ENCODE data around the gene MNAT1.
"Not testable (repeated sequence)": the region's sequence is repeated elsewhere in the genome, so short reads cannot be mapped to it uniquely, and the experiment has no call there.

Gene MNAT1

DNA sequence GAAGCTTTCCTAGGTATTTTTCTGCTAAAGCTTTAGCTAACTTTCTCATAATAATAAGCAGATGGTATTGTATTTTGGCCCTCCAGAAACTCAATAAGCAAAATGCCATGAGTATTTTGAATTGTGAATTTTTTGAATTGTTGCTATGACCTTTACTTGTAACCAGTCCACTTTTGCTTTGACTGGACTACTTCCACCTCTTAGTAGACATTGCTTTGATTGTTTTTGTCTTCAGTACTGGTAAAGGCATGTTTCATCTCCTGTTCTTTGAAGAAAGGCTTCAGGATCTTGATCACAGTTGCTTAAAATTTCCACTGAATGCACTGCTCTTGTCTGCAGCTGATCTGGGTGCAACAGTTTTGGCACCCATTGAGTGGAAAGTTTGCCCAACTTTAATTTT is 144.0 kb downstream of the MNAT1 start:
- no peak for TF ChIP-seq CTCF (IDR thresholded peaks at IDR 0.05; ENCODE audit: borderline replicate concordance, insufficient read depth, low read depth, low read length)
- no peak overlapping the region for H3K4me3 ChIP-seq (ENCODE audit: low read depth, low read length)

- no peak for TF ChIP-seq CTCF (IDR thresholded peaks at IDR 0.05; ENCODE audit: borderline replicate concordance, insufficient read depth, low read depth, low read length)
These were observed 147.7 kb downstream of the MNAT1 start for GRCh38 chr14:60882219-60882618.

DNA sequence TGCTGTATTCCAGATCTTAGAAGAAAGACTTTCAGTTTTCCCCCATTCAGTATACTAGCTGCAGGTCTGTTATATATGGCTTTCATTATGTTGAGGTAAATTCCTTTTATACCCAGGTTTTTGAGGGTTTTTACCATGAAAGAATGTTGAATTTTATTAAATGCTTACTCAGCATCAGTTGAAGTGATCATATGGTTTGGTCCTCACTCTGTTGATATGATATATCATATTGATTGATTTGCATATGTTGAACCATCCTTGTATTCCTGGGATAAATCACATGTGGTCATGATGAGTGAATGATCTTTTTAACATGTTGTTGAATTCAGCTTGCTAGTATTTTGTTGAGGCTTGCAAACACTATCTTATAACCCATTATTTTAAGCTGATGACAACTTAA is 149.6 kb downstream of the MNAT1 start:
- no peak for TF ChIP-seq CTCF (IDR thresholded peaks at IDR 0.05; ENCODE audit: borderline replicate concordance, insufficient read depth, low read depth, low read length)
- no peak overlapping the region for H3K4me3 ChIP-seq (ENCODE audit: low read depth, low read length)

More at GRCh38 chr14:60882219-60882618, 147.7 kb downstream of the MNAT1 start:
- H3K4me3 ChIP-seq (ENCODE audit: low read depth, low read length), result no peak overlapping the region

GRCh38 chr14:60890636-60891035 is 156.1 kb downstream of the MNAT1 start:
- not testable (repeated sequence) for H3K4me3 ChIP-seq (ENCODE audit: low read depth, low read length)

DNA sequence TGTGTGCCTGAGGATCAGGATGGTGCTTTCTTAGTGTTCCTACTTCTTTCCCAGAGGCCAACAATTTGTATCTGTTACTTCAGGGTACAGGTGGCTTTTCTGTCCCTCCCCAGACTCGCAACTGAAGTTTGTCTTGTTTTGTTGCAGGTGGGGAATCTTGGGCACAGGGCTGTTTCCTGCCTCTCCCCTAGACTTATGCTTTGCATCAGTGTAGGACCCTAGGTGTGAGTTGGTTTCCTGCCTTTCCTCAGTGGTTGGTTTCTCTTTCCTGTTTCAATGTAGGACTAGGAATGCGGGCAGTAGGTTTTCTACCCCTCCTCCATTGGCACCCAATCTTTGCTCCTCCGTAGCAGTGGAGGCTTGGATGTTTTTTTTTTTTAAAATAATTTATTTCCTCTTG is 159.3 kb downstream of the MNAT1 start:
- no peak for TF ChIP-seq CTCF (IDR thresholded peaks at IDR 0.05; ENCODE audit: borderline replicate concordance, insufficient read depth, low read depth, low read length)
- H3K4me3 ChIP-seq (ENCODE audit: low read depth, low read length), result no peak overlapping the region

- TF ChIP-seq CTCF (IDR thresholded peaks at IDR 0.05; ENCODE audit: borderline replicate concordance, insufficient read depth, low read depth, low read length), result no peak
- H3K4me3 ChIP-seq (ENCODE audit: low read depth, low read length), result no peak overlapping the region
These were observed 169.8 kb downstream of the MNAT1 start for GRCh38 chr14:60904381-60904780.

DNA sequence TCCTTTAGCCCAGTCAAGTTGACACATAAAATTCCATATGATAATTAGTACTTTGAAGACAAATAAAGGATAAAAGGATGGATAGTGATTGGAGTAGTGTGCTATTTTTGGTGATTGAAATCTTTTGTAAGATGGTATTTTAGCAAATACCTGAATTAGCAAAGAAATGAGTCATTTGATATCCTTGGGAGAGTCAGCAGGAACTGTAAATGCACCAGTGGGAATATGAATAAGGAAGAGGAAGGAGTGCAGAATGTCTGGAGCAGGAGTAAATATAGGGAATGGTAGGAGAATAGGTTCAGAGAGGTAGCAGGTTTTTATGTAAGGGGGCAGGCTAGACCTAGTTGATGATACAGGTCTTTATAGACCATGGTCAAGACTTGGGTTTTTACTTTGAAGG is 171.4 kb downstream of the MNAT1 start:
- TF ChIP-seq CTCF (IDR thresholded peaks at IDR 0.05; ENCODE audit: borderline replicate concordance, insufficient read depth, low read depth, low read length), result no peak

GRCh38 chr14:60915781-60916180 is 181.2 kb downstream of the MNAT1 start:
- no peak for TF ChIP-seq CTCF (IDR thresholded peaks at IDR 0.05; ENCODE audit: borderline replicate concordance, insufficient read depth, low read depth, low read length)

More for the DNA sequence above, 171.4 kb downstream of the MNAT1 start:
- H3K4me3 ChIP-seq (ENCODE audit: low read depth, low read length), result no peak overlapping the region

More at GRCh38 chr14:60915781-60916180, 181.2 kb downstream of the MNAT1 start:
- no peak overlapping the region for H3K4me3 ChIP-seq (ENCODE audit: low read depth, low read length)
